ENCODE results near the gene TMIE. TPM values are rescaled to one million over a fixed set of nuclear protein-coding genes. Genes with fewer than 3 reads are reported as not detected.

Gene TMIE
- total and polyA plus RNA-seq, 7 donors: 0.27 to 2.2 (median 0.40) TPM

- no peaks in the 10 kb centered on the region for H3K4me1 ChIP-seq
- 88 to 89% (median 89%) methylated on average over 6 of the region's 6 CpGs for WGBS, 3 donors
- ATAC-seq (no peak), DNase-seq (peak in 1 of 2 donors; percentile 35)
- TF ChIP-seq, protein P1, sequence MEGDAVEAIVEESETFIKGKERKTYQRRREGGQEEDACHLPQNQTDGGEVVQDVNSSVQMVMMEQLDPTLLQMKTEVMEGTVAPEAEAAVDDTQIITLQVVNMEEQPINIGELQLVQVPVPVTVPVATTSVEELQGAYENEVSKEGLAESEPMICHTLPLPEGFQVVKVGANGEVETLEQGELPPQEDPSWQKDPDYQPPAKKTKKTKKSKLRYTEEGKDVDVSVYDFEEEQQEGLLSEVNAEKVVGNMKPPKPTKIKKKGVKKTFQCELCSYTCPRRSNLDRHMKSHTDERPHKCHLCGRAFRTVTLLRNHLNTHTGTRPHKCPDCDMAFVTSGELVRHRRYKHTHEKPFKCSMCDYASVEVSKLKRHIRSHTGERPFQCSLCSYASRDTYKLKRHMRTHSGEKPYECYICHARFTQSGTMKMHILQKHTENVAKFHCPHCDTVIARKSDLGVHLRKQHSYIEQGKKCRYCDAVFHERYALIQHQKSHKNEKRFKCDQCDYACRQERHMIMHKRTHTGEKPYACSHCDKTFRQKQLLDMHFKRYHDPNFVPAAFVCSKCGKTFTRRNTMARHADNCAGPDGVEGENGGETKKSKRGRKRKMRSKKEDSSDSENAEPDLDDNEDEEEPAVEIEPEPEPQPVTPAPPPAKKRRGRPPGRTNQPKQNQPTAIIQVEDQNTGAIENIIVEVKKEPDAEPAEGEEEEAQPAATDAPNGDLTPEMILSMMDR (IDR thresholded peaks at IDR 0.05): no peak
- intact Hi-C loops (cut with DNase I): no loop called here
- H3K36me3 ChIP-seq (ENCODE audit: insufficient read depth in 1 of 2, low read depth in 1 of 2): peaks cover 0 to 63% of the 10 kb centered on the region in 2 donors
- H3K27me3 ChIP-seq (ENCODE audit: insufficient read depth in 3 of 3, low read length in 2 of 3): no peaks in the 10 kb centered on the region
- H3K9me3 ChIP-seq: no peaks in the 10 kb centered on the region
- H3K27ac ChIP-seq: no peak overlapping the region
- no peak overlapping the region for H3K4me3 ChIP-seq
Measured at GRCh38 chr3:46672349-46672695, 28.9 kb upstream of the TMIE start.

DNA sequence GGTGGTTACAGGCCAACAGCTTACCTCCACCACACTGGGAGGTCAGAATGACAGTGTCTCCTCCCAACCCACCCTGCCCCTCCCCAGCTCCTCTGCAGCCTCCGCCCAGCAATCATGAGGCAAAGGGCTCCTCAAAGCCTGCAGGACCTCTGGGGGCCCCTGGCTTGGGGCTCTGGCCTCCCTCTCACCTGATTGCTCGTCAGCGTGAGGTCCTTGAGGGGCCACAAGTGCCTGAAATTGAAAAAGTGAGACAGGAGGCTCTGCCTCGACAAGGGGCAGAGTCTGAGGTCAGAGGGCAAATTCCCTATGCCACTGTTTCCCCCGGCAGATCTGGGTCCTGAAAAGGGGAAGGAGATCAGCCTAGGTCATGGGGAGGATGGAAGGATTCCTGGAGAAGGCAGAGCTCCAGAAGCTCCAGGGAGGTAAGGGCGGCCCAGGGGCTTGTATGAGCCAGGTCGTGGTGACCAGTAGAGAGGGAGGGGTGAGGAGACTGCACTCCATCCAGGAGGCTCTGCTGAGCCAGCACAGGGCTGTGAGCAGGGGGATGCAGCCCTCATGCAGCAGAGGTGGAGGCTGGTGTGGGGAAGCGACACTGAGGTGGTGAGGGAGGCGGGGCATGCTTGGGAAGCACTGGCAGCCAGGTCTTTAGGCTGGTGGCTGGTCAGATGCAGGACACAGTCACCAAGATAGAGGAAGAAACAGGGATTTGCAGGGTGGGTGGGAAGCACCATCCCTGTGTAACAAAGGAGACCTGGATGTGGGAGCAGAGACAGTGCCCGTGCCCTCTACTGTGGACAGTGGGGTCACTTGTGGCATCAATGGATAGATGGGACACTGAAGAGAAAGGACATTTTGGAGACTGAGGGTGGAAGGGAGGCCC, 27.8 kb upstream of the TMIE start:
- TF ChIP-seq, protein P1 (IDR thresholded peaks at IDR 0.05): no peak
- peaks cover 4% of the 10 kb centered on the region for H3K4me1 ChIP-seq
- WGBS, 3 donors: 93 to 94% (median 94%) methylated on average over 9 to 10 of the region's 10 CpGs
- intact Hi-C loops (cut with DNase I): no loop called here
- ATAC-seq (no peak), DNase-seq (peak in 1 of 2 donors; percentile 31)
- no peak overlapping the region for H3K27ac ChIP-seq
- H3K4me3 ChIP-seq: no peak overlapping the region
- H3K36me3 ChIP-seq (ENCODE audit: insufficient read depth in 1 of 2, low read depth in 1 of 2): peaks cover 0 to 63% of the 10 kb centered on the region in 2 donors
- H3K9me3 ChIP-seq: no peaks in the 10 kb centered on the region
- H3K27me3 ChIP-seq (ENCODE audit: insufficient read depth in 3 of 3, low read length in 2 of 3): no peaks in the 10 kb centered on the region

DNA sequence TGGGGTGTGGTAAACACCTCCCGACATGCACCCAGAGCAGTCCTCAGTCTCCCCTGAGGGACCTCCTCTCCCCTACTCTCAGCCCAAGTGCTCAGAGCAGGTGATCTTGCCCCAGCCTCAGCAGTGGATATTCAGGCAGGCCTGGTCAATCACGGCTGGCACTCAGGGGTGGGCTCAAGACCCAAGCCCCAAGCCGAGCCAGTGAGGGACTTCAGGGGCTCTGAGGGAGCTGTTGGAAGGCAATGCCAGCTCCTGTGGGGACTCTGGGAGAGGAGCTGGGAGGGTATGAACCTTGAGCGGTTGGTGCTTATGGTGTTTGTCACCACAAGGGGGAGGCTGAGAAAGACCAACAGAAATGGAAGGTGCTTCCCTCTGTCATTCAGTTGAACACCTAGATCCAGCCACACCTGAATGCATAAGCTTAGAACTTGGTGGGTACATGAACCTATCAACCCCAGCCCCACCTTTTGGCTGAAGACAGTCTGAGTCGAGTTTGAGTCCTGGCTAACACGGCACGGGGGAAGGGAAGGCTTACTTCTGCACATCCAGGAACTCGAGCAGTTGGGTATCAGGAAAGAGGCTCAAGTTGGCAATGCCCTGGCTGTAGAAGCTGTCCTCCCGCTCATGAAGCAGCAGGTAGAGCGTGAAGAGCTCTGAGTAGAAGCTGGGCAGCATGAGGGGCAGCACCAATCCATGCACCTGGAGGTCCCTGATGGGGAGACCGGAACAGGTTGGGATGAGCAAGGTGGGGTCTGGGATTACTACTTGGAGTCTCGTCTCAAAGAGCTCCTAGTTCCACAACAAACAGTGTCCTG, 27.0 kb upstream of the TMIE start:
- TF ChIP-seq, protein P1 (IDR thresholded peaks at IDR 0.05): no peak
- Histone ChIP-seq H3K27ac (no peak overlapping the region), H3K9me3 (no peaks in the 10 kb centered on the region), H3K36me3 (ENCODE audit: insufficient read depth in 1 of 2, low read depth in 1 of 2) (peaks cover 0 to 63% of the 10 kb centered on the region in 2 donors), H3K4me3 (no peak overlapping the region), H3K27me3 (ENCODE audit: insufficient read depth in 3 of 3, low read length in 2 of 3) (no peaks in the 10 kb centered on the region), H3K4me1 (peaks cover 4% of the 10 kb centered on the region)
- no peak for ATAC-seq
- peak in 1 of 2 donors; percentile 21 for DNase-seq
- intact Hi-C loops (cut with DNase I): no loop called here
- 94 to 95% (median 95%) methylated on average over 12 of the region's 12 CpGs for WGBS, 3 donors

GRCh38 chr3:46675426-46675825, 25.8 kb upstream of the TMIE start:
- Histone ChIP-seq H3K27ac (no peak overlapping the region), H3K4me3 (no peak overlapping the region), H3K27me3 (ENCODE audit: insufficient read depth in 3 of 3, low read length in 2 of 3) (no peaks in the 10 kb centered on the region), H3K9me3 (no peaks in the 10 kb centered on the region), H3K4me1 (peaks cover 4% of the 10 kb centered on the region), H3K36me3 (ENCODE audit: insufficient read depth in 1 of 2, low read depth in 1 of 2) (peaks cover 0 to 73% of the 10 kb centered on the region in 2 donors)
- intact Hi-C loops (cut with DNase I): no loop called here
- no peak for ATAC-seq
- WGBS, 3 donors: 92 to 93% (median 92%) methylated on average over 6 of the region's 6 CpGs
- TF ChIP-seq, protein P1 (IDR thresholded peaks at IDR 0.05): no peak
- DNase-seq: peak in 1 of 2 donors; percentile 6
